ENCODE measurements around the gene NSRP1.

DNA sequence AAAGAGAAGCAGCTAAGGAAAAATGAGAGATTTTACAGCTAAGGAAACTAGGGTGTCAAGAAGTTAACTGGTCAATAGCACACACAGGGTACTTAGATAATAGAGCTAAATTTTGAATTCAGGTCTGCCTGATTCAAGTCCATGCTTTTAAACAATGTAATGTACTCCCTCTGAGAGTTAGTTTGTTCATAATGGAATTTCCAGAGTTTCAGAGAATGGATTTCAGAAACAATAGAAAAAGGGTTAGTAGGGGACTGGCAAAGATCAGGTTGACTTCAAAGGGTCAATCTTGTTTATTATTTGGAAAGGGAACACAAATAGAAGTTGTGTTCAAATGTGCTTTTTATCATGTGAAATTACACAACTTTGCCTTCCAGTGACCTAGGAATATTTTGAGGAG is 17.9 kb downstream of the NSRP1 start:
- TF ChIP-seq YY1 (IDR thresholded peaks at IDR 0.05) = no peak
- no peak for TF ChIP-seq ATF3 (IDR thresholded peaks at IDR 0.05)
- TF ChIP-seq ZBTB33 (IDR thresholded peaks at IDR 0.05) = no peak
- no peak for TF ChIP-seq REST (IDR thresholded peaks at IDR 0.05)
